Measurements from ENCODE around the gene TVP23C. TPM values are rescaled to one million over a fixed set of nuclear protein-coding genes. Genes with fewer than 3 reads are reported as not detected.

Gene TVP23C
- total and polyA plus RNA-seq, 2 of the 8 experiments (the other 6 are each of a cell fraction or from before 2014, with no cell fraction given), result 2.9 to 9.6 TPM

GRCh38 chr17:15464231-15464985, 98.9 kb downstream of the TVP23C start:
- TF ChIP-seq BACH1 (IDR thresholded peaks at IDR 0.05; ENCODE audit: low read length) (no peak), CBX8 (IDR thresholded peaks at IDR 0.05; ENCODE audit: borderline replicate concordance, low read depth, low read length) (no peak), RBBP5 (IDR thresholded peaks at IDR 0.05; ENCODE audit: borderline replicate concordance, low read depth, low read length) (no peak)
- Histone ChIP-seq H3K18ac (ENCODE audit: extremely low read depth, low read length) (no peak overlapping the region), H3K56ac (replicated peaks; ENCODE audit: insufficient read length, low read depth, low read length) (peak overlapping the region; percentile 96), H2AK5ac (ENCODE audit: low read depth, low read length) (peak overlapping the region; percentile 99; the same call in 1 of the 2 replicates), H3K79me2 (ENCODE audit: control insufficient read depth in 1 of 2, insufficient read depth in 2 of 2, low read length in 2 of 2) (no peaks in the 10 kb centered on the region), H3K36me3 (ENCODE audit: control insufficient read depth in 2 of 4, insufficient read depth in 4 of 4, low read length in 3 of 4) (no peaks in the 10 kb centered on the region; a peak in 1 of 8 replicates), H3K27ac (ENCODE audit: low read depth, low read length) (no peak overlapping the region), H3K4me3 (ENCODE audit: extremely low read depth in 1 of 4, insufficient read depth in 2 of 4, low read depth in 3 of 4, low read length in 4 of 4) (no peak overlapping the region), H2BK20ac (ENCODE audit: low read length) (no peak overlapping the region), H3K27me3 (replicated peaks in 1 of 4; ENCODE audit: control insufficient read depth in 3 of 4, extremely low read depth in 1 of 4, insufficient read depth in 3 of 4, low read length in 3 of 4) (0 out of 7 replicates have a peak, but pooled peaks cover 0 to 3% (median 0%) of the 10 kb centered on the region in 4 experiments), H4K20me1 (replicated peaks in 1 of 2; ENCODE audit: control insufficient read depth in 1 of 2, insufficient read depth in 2 of 2, low read length in 2 of 2) (peaks cover 0 to 10% of the 10 kb centered on the region in 2 experiments), H3K4ac (replicated peaks; ENCODE audit: insufficient read length, low read depth, low read length) (no peak overlapping the region), H4K91ac (replicated peaks; ENCODE audit: insufficient read length, low read length) (no peak overlapping the region), H2BK15ac (ENCODE audit: low read length) (peak overlapping the region; percentile 82; the same call in 1 of the 2 replicates), H4K8ac (ENCODE audit: extremely low read depth, insufficient read depth, low read length) (no peak overlapping the region), H3K4me1 (replicated peaks in 1 of 4; ENCODE audit: control insufficient read depth in 3 of 4, insufficient read depth in 4 of 4, low read length in 3 of 4) (peaks cover 0 to 3% (median 0%) of the 10 kb centered on the region in 4 experiments; a peak in 1 of 7 replicates), H3K79me1 (ENCODE audit: low read depth, low read length) (peaks cover 8% of the 10 kb centered on the region; the same call in 1 of the 2 replicates), H2BK120ac (replicated peaks; ENCODE audit: low read depth, low read length) (no peak overlapping the region), H3K4me2 (ENCODE audit: insufficient read depth in 1 of 2, low read depth in 2 of 2, low read length in 2 of 2) (no peak overlapping the region; a peak in 1 of 4 replicates), H3K9me3 (ENCODE audit: insufficient read depth in 2 of 2, low read depth in 1 of 2, low read length in 1 of 2) (no peaks in the 10 kb centered on the region), H2AFZ (ENCODE audit: low read length) (no peak overlapping the region), H2BK12ac (ENCODE audit: low read depth, low read length) (peak overlapping the region; percentile 52; the same call in 1 of the 2 replicates), H3K9ac (replicated peaks in 1 of 4; ENCODE audit: extremely low read depth in 1 of 4, low read depth in 3 of 4, low read length in 3 of 4) (peak overlapping the region in 1 of 4 experiments; percentile 18; a peak in 2 of 7 replicates), H3K23me2 (ENCODE audit: low read depth, low read length) (peaks cover 10% of the 10 kb centered on the region), H4K5ac (ENCODE audit: insufficient read length, low read depth, low read length) (no peak overlapping the region), H2BK5ac (ENCODE audit: low read depth, low read length) (peak overlapping the region; percentile 67; the same call in 1 of the 2 replicates), H3K23ac (ENCODE audit: insufficient read length) (no peak overlapping the region), H3K14ac (ENCODE audit: insufficient read length) (no peak overlapping the region)
- 92% methylated on average over 11 of the region's 11 CpGs; no CpG with 5 or more reads in 1 of the 2 experiments for WGBS, 2 experiments (ENCODE audit: extremely low coverage in 1 of 2, insufficient coverage in 1 of 2, insufficient read length in 1 of 2, insufficient replicate concordance in 2 of 2, low coverage in 1 of 2, low lambda C conversion rate in 2 of 2, missing lambda C conversion rate in 1 of 2)
- DNase-seq (ENCODE audit: low read depth in 1 of 2, low spot score in 2 of 2) (no peak), FAIRE-seq (no peak)
- POLR2A ChIA-PET (ENCODE audit: partially characterized antibody), result interaction anchor here (0.9 kb wide), 1 partner anchor 9 kb away, joined by 3 read pairs; no protein-coding TSS in a partner anchor
- CTCF ChIA-PET (ENCODE audit: partially characterized antibody), result interaction anchor here (0.6 to 2.3 kb wide), 7 partner anchors 9 to 251 kb away, joined by 3 to 10 read pairs (median 4); no protein-coding TSS in a partner anchor
